ENCODE data around the gene TOMT. TPM values are rescaled to one million over a fixed set of nuclear protein-coding genes. Genes with fewer than 3 reads are reported as not detected.

TOMT gene
- total and polyA plus RNA-seq, 2 experiments from 2014 or later: not detected

GRCh38 chr11:72111300-72112142 lies 5.8 kb downstream of the TOMT start (continued):
- TF ChIP-seq EZH2 (IDR thresholded peaks at IDR 0.05; ENCODE audit: low read depth, unreplicated experiment): no peak
- TF ChIP-seq, protein P1, sequence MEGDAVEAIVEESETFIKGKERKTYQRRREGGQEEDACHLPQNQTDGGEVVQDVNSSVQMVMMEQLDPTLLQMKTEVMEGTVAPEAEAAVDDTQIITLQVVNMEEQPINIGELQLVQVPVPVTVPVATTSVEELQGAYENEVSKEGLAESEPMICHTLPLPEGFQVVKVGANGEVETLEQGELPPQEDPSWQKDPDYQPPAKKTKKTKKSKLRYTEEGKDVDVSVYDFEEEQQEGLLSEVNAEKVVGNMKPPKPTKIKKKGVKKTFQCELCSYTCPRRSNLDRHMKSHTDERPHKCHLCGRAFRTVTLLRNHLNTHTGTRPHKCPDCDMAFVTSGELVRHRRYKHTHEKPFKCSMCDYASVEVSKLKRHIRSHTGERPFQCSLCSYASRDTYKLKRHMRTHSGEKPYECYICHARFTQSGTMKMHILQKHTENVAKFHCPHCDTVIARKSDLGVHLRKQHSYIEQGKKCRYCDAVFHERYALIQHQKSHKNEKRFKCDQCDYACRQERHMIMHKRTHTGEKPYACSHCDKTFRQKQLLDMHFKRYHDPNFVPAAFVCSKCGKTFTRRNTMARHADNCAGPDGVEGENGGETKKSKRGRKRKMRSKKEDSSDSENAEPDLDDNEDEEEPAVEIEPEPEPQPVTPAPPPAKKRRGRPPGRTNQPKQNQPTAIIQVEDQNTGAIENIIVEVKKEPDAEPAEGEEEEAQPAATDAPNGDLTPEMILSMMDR (conservative IDR thresholded peaks at IDR 0.05; ENCODE audit: low read depth in 2 of 2): no peak
- TF ChIP-seq, protein P2, sequence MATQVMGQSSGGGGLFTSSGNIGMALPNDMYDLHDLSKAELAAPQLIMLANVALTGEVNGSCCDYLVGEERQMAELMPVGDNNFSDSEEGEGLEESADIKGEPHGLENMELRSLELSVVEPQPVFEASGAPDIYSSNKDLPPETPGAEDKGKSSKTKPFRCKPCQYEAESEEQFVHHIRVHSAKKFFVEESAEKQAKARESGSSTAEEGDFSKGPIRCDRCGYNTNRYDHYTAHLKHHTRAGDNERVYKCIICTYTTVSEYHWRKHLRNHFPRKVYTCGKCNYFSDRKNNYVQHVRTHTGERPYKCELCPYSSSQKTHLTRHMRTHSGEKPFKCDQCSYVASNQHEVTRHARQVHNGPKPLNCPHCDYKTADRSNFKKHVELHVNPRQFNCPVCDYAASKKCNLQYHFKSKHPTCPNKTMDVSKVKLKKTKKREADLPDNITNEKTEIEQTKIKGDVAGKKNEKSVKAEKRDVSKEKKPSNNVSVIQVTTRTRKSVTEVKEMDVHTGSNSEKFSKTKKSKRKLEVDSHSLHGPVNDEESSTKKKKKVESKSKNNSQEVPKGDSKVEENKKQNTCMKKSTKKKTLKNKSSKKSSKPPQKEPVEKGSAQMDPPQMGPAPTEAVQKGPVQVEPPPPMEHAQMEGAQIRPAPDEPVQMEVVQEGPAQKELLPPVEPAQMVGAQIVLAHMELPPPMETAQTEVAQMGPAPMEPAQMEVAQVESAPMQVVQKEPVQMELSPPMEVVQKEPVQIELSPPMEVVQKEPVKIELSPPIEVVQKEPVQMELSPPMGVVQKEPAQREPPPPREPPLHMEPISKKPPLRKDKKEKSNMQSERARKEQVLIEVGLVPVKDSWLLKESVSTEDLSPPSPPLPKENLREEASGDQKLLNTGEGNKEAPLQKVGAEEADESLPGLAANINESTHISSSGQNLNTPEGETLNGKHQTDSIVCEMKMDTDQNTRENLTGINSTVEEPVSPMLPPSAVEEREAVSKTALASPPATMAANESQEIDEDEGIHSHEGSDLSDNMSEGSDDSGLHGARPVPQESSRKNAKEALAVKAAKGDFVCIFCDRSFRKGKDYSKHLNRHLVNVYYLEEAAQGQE (IDR thresholded peaks at IDR 0.05; ENCODE audit: unreplicated experiment): no peak

DNA sequence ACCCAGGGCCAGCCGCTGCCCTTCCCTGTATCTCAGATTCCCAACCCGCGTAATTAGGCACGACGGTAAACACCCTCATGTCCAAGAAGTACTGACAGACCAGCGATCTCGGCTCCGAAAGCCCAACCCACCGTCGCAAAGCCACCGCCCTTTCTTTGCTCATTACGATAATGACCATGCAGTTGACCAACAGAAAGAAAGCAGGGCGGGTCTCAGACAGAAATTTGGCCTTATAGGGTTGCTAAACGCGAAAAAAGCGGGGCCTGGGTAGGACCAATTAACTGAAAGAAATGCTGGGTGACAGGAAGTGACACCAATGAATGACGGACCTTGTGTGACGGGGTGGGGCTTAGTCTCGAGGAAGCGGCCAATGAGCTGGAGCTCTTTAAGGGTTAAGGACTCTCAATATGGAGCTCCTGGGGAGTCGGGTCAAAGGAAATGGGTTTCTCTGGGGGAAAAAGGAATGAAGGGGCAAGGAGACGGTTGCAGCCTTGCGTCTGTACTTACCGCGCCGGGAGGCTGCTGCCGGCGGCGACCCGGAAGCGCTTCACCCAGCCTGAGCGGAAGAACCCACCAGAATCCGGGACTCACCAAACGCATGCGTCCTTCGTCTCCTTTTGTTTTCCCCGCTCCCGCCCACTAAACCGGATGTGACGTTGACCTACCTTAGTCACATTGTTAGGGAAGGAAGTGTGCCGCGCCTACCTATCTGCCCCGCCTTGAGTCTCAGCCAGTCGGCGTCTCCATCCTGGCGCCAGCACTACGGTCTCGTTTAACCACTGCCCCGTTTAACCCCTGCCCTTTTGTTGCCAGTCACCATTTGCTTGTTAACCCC lies 6.6 kb downstream of the TOMT start, which contains the start of gene ANAPC15:
Gene ANAPC15 (minus strand): TSS at position 553 of the 835 bp plus-strand sequence. CDS start 1,419 bp downstream, outside the sequence.
- Mint-ChIP-seq H3K9me3 (no peaks in the 10 kb centered on the region; the same call in 1 of the 3 replicates), H3K36me3 (ENCODE audit: low read depth) (peaks cover 7% of the 10 kb centered on the region; the same call in 2 of the 3 replicates), H3K4me3 (peak within 1 kb of the TSS; percentile 93), H3K27ac (peak within 1 kb of the TSS; percentile 100), H3K4me1 (peaks cover 10% of the 10 kb centered on the region), H3K27me3 (ENCODE audit: insufficient read depth, low read depth, poor library complexity) (peaks cover 15% of the 10 kb centered on the region)
- H3K4me1 ChIP-seq (ENCODE audit: insufficient read depth): peaks cover 7% of the 10 kb centered on the region; the same call in 1 of the 2 replicates
- H3F3A ChIP-seq (replicated peaks; ENCODE audit: low read depth): no peaks in the 10 kb centered on the region
- no peaks in the 10 kb centered on the region for H3K36me3 ChIP-seq (ENCODE audit: insufficient read depth)
- H3K9me2 ChIP-seq (ENCODE audit: insufficient read depth): peaks cover 19% of the 10 kb centered on the region
- no peaks in the 10 kb centered on the region for H3K79me2 ChIP-seq (replicated peaks; ENCODE audit: insufficient read depth)
- ATAC-seq: peak; percentile 91
- peak within 1 kb of the TSS; percentile 77 for H3K4me2 ChIP-seq
- DNase-seq (ENCODE audit: low spot score): peak; percentile 100
- H4K20me1 ChIP-seq (replicated peaks; ENCODE audit: insufficient read depth): no peaks in the 10 kb centered on the region
- H3K27ac ChIP-seq (ENCODE audit: low read depth): peak within 1 kb of the TSS; percentile 86
- peak within 1 kb of the TSS; percentile 49 for H3K4me3 ChIP-seq
- peaks cover 10% of the 10 kb centered on the region for H3K27me3 ChIP-seq (ENCODE audit: insufficient read depth)
- peak within 1 kb of the TSS; percentile 85; the same call in 1 of the 2 replicates for H2AFZ ChIP-seq
- TF ChIP-seq, protein P3, sequence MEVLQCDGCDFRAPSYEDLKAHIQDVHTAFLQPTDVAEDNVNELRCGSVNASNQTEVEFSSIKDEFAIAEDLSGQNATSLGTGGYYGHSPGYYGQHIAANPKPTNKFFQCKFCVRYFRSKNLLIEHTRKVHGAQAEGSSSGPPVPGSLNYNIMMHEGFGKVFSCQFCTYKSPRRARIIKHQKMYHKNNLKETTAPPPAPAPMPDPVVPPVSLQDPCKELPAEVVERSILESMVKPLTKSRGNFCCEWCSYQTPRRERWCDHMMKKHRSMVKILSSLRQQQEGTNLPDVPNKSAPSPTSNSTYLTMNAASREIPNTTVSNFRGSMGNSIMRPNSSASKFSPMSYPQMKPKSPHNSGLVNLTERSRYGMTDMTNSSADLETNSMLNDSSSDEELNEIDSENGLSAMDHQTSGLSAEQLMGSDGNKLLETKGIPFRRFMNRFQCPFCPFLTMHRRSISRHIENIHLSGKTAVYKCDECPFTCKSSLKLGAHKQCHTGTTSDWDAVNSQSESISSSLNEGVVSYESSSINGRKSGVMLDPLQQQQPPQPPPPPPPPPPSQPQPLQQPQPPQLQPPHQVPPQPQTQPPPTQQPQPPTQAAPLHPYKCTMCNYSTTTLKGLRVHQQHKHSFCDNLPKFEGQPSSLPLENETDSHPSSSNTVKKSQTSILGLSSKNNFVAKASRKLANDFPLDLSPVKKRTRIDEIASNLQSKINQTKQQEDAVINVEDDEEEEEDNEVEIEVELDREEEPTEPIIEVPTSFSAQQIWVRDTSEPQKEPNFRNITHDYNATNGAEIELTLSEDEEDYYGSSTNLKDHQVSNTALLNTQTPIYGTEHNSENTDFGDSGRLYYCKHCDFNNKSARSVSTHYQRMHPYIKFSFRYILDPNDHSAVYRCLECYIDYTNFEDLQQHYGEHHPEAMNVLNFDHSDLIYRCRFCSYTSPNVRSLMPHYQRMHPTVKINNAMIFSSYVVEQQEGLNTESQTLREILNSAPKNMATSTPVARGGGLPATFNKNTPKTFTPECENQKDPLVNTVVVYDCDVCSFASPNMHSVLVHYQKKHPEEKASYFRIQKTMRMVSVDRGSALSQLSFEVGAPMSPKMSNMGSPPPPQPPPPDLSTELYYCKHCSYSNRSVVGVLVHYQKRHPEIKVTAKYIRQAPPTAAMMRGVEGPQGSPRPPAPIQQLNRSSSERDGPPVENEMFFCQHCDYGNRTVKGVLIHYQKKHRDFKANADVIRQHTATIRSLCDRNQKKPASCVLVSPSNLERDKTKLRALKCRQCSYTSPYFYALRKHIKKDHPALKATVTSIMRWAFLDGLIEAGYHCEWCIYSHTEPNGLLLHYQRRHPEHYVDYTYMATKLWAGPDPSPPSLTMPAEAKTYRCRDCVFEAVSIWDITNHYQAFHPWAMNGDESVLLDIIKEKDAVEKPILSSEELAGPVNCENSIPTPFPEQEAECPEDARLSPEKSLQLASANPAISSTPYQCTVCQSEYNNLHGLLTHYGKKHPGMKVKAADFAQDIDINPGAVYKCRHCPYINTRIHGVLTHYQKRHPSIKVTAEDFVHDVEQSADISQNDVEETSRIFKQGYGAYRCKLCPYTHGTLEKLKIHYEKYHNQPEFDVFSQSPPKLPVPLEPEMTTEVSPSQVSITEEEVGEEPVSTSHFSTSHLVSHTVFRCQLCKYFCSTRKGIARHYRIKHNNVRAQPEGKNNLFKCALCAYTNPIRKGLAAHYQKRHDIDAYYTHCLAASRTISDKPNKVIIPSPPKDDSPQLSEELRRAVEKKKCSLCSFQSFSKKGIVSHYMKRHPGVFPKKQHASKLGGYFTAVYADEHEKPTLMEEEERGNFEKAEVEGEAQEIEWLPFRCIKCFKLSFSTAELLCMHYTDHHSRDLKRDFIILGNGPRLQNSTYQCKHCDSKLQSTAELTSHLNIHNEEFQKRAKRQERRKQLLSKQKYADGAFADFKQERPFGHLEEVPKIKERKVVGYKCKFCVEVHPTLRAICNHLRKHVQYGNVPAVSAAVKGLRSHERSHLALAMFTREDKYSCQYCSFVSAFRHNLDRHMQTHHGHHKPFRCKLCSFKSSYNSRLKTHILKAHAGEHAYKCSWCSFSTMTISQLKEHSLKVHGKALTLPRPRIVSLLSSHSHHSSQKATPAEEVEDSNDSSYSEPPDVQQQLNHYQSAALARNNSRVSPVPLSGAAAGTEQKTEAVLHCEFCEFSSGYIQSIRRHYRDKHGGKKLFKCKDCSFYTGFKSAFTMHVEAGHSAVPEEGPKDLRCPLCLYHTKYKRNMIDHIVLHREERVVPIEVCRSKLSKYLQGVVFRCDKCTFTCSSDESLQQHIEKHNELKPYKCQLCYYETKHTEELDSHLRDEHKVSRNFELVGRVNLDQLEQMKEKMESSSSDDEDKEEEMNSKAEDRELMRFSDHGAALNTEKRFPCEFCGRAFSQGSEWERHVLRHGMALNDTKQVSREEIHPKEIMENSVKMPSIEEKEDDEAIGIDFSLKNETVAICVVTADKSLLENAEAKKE (CRISPR knock-in tag; IDR thresholded peaks at IDR 0.05): no peak
- TF ChIP-seq POLR2AphosphoS5 (IDR thresholded peaks at IDR 0.05; ENCODE audit: low read depth): peak; percentile 99
- TF ChIP-seq CREB1 (CRISPR knock-in tag; IDR thresholded peaks at IDR 0.05; ENCODE audit: low read depth): peak; percentile 92
- no peak for TF ChIP-seq ZNF114 (CRISPR knock-in tag; IDR thresholded peaks at IDR 0.05)
- no peak for TF ChIP-seq JUNB (IDR thresholded peaks at IDR 0.05; ENCODE audit: unreplicated experiment)

All from GM23338 (cell line).